Endothelial cell of umbilical vein (primary cell): ENCODE results near the gene CLSTN2.

Source experiments
- CTCF ChIP-seq, 2 donors: IDR thresholded peaks; 1 replicate in 1 of 2; 2 replicates in 1 of 2; pipeline ENCODE4 v1.5.1; 2011; ENCODE audit warnings: low read length in 2 of 2, mild to moderate bottlenecking in 2 of 2, moderate library complexity in 2 of 2, control low read depth in 1 of 2, inconsistent platforms in 1 of 2, low read depth in 1 of 2; ENCODE audit not compliant: insufficient read depth in 1 of 2; ENCODE audit errors: extremely low read depth in 1 of 2
- JUN ChIP-seq: IDR thresholded peaks from 2 replicates; pipeline ENCODE4 v1.6.1; 2011; ENCODE audit warnings: borderline replicate concordance, low read depth; ENCODE audit not compliant: insufficient read length, insufficient read depth

- TF ChIP-seq CTCF (IDR thresholded peaks at IDR 0.05; ENCODE audit: extremely low read depth in 1 of 2, insufficient read depth in 1 of 2, low read depth in 1 of 2, low read length in 2 of 2) (no peak), JUN (no peak)
Measured at GRCh38 chr3:140085001-140085400, 150.0 kb downstream of the CLSTN2 start.
